Heart left ventricle (tissue), 13 donors: ENCODE measurements around the gene DNAI1.

Source experiments
- CTCF ChIP-seq, 12 donors: fragments of 200-600 bp; sonication (generic) in 4 of 12; IDR thresholded peaks; one replicate each; pipeline versions ENCODE4 v1.5.0 to v1.8.0; 2018 to 2022; ENCODE audit warnings: antibody characterized with exemption in 12 of 12, mild to moderate bottlenecking in 5 of 12
- POLR2A ChIP-seq, 2 donors: fragments of 450-650 bp; IDR thresholded peaks; one replicate each; pipeline ENCODE4 v1.6.1; 2017; ENCODE audit warnings: antibody characterized with exemption in 2 of 2, mild to moderate bottlenecking in 2 of 2, moderate library complexity in 2 of 2
- donor health status: ischemic (EF 13 %, LVEDD 7.1; RV severe dilation, severe dysfunction).
- donor health status: DM: no; HTN: yes; CAD: no.
- donor health status: DM: no; HTN: no; CAD: no.
- donor health status: ischemic (EF 25% LVEDD 6.9; RV normal size, moderate dysfunction).
- donor health status: ischemic (EF 25% LVEDD 5.7; RV mildly dilated, moderate dysfunction).
- donor health status: ischemic (EF 35%, LVEDD 5.7; RV mildly dilated, moderate dysfunction).
- donor health status: nonischemic (EF 11% LVEDD 7.7; RV severe dilation, severe dysfunction).
- donor health status: DM: yes; HTN: yes; CAD: no.
- donor health status: PGD.
- donor health status: ischemic (EF 29% LVEDD 5.4; RV normal size, mild dysfunction).
- donor health status: nonischemic (EF 23%, LVEDD 6.1; RV moderate dilation, normal function).

- TF ChIP-seq CTCF (IDR thresholded peaks at IDR 0.05) (no peak), POLR2A (IDR thresholded peaks at IDR 0.05) (no peak)
Measured at GRCh38 chr9:34492051-34492450, 33.4 kb downstream of the DNAI1 start.
